Sciatic nerve (tissue), 1 donor: Measurements from ENCODE around the gene TNFSF12. TPM values are rescaled to one million over a fixed set of nuclear protein-coding genes. Genes with fewer than 3 reads are reported as not detected.

Source experiments
- total RNA-seq: library from RNA; stranded (reverse); fragmentation: NEBNext Ultra II Directional; extraction: Animal tissue kit (Norgen Biotek cat#: 25700); gene quantifications from one replicate; pipeline ENCODE4 v1.2.1, GENCODE V29; 2021
- donor health status: DM: no; HTN: no; CAD: no.

TNFSF12 gene
- total RNA-seq, 1 donor from 2014 or later: 63.9 TPM

Other genes starting within 250 kb of the TNFSF12 start
- gene EIF5A, start 241.4 kb upstream of the TNFSF12 start, total RNA-seq: 168 TPM
- gene GPS2, start 233.7 kb upstream of the TNFSF12 start, total RNA-seq: 53.8 TPM
- gene NEURL4, start 219.7 kb upstream of the TNFSF12 start, total RNA-seq: 37.0 TPM
- 38.3 TPM for gene ACAP1, start 212.5 kb upstream of the TNFSF12 start, total RNA-seq
- 64.6 TPM for gene KCTD11, start 196.9 kb upstream of the TNFSF12 start, total RNA-seq
- gene TMEM95, start 193.9 kb upstream of the TNFSF12 start, total RNA-seq: not detected
- 6.1 TPM for gene TNK1, start 168.0 kb upstream of the TNFSF12 start, total RNA-seq
- gene PLSCR3, start 154.5 kb upstream of the TNFSF12 start, total RNA-seq: 37.1 TPM
- gene TMEM256, start 145.0 kb upstream of the TNFSF12 start, total RNA-seq: 75.0 TPM
- gene NLGN2, start 141.2 kb upstream of the TNFSF12 start, total RNA-seq: 44.8 TPM
- gene SPEM1, start 128.7 kb upstream of the TNFSF12 start, total RNA-seq: not detected
- not detected for gene SPEM2, start 123.4 kb upstream of the TNFSF12 start, total RNA-seq
- not detected for gene SPEM3, start 120.2 kb upstream of the TNFSF12 start, total RNA-seq
- 3.0 TPM for gene TMEM102, start 113.6 kb upstream of the TNFSF12 start, total RNA-seq
- gene FGF11, start 109.5 kb upstream of the TNFSF12 start, total RNA-seq: 3.8 TPM
- 6.3 TPM for gene CHRNB1, start 104.0 kb upstream of the TNFSF12 start, total RNA-seq
- 84.2 TPM for gene ZBTB4, start 69.4 kb upstream of the TNFSF12 start, total RNA-seq
- gene SLC35G6, start 67.6 kb upstream of the TNFSF12 start, total RNA-seq: not detected
- 126 TPM for gene POLR2A, start 64.7 kb upstream of the TNFSF12 start, total RNA-seq
- 32.7 TPM for gene TNFSF13, start 9.7 kb downstream of the TNFSF12 start, total RNA-seq
- 39.8 TPM for gene SENP3, start 12.9 kb downstream of the TNFSF12 start, total RNA-seq
- 83.0 TPM for gene CD68, start 30.6 kb downstream of the TNFSF12 start, total RNA-seq
- gene MPDU1, start 34.8 kb downstream of the TNFSF12 start, total RNA-seq: 21.4 TPM
- gene SOX15, start 41.0 kb downstream of the TNFSF12 start, total RNA-seq: 5.1 TPM
- gene FXR2, start 65.8 kb downstream of the TNFSF12 start, total RNA-seq: 46.5 TPM
- gene SAT2, start 78.8 kb downstream of the TNFSF12 start, total RNA-seq: 68.7 TPM
- 0.53 TPM for gene SHBG, start 81.1 kb downstream of the TNFSF12 start, total RNA-seq
- gene ATP1B2, start 101.9 kb downstream of the TNFSF12 start, total RNA-seq: 14.3 TPM
- 41.5 TPM for gene TP53, start 138.4 kb downstream of the TNFSF12 start, total RNA-seq
- gene WRAP53, start 139.4 kb downstream of the TNFSF12 start, total RNA-seq: 5.7 TPM
- 0.53 TPM for gene EFNB3, start 156.1 kb downstream of the TNFSF12 start, total RNA-seq
- gene DNAH2, start 168.7 kb downstream of the TNFSF12 start, total RNA-seq: 0.31 TPM